ENCODE measurements around the gene PIGU. TPM values are rescaled to one million over a fixed set of nuclear protein-coding genes. Genes with fewer than 3 reads are reported as not detected.
"Not testable (repeated sequence)": the region's sequence is repeated elsewhere in the genome, so short reads cannot be mapped to it uniquely, and the experiment has no call there.

Gene PIGU
- total RNA-seq, 1 donor from 2014 or later = 13.9 TPM

GRCh38 chr20:34706912-34707784 is 30.3 kb upstream of the PIGU start:
- DNase-seq (ENCODE audit: low spot score in 2 of 2) (no peak), FAIRE-seq (no peak)

- FAIRE-seq (no peak), DNase-seq (ENCODE audit: low spot score in 2 of 2) (no peak)
Measured at GRCh38 chr20:34706302-34706875, 29.5 kb upstream of the PIGU start.

GRCh38 chr20:34705397-34706301 is 28.8 kb upstream of the PIGU start:
- DNase-seq (ENCODE audit: low spot score in 2 of 2) (no peak), FAIRE-seq (no peak)

GRCh38 chr20:34705008-34705396 is 28.1 kb upstream of the PIGU start:
- no peak for DNase-seq (ENCODE audit: low spot score in 2 of 2)
- FAIRE-seq = no peak

- DNase-seq (ENCODE audit: low spot score in 2 of 2) = peak; percentile 92 to 93
- no peak for FAIRE-seq
Measured at GRCh38 chr20:34704177-34705007, 27.5 kb upstream of the PIGU start, which contains the start of gene TP53INP2. TP53INP2 (plus strand) TSS chr20:34704344; CDS start chr20:34708740, 4,396 bp downstream.

- no peak for FAIRE-seq
- DNase-seq (ENCODE audit: low spot score in 2 of 2) = no peak
Measured at GRCh38 chr20:34703424-34704176, 26.7 kb upstream of the PIGU start.

GRCh38 chr20:34703061-34703423 is 26.1 kb upstream of the PIGU start:
- DNase-seq (ENCODE audit: low spot score in 2 of 2) (no peak), FAIRE-seq (no peak)

GRCh38 chr20:34701405-34702085 is 24.7 kb upstream of the PIGU start:
- FAIRE-seq = no peak
- DNase-seq (ENCODE audit: low spot score in 2 of 2) = no peak

GRCh38 chr20:34693414-34693813 is 16.5 kb upstream of the PIGU start:
- FAIRE-seq = no peak
- no peak for DNase-seq (ENCODE audit: low spot score in 2 of 2)

GRCh38 chr20:34691838-34692237 is 14.9 kb upstream of the PIGU start:
- DNase-seq (ENCODE audit: low spot score in 2 of 2) (no peak), FAIRE-seq (no peak)

GRCh38 chr20:34689486-34689885 is 12.6 kb upstream of the PIGU start:
- DNase-seq (ENCODE audit: low spot score in 2 of 2) (no peak), FAIRE-seq (no peak)

- DNase-seq (ENCODE audit: low spot score in 2 of 2) = no peak
- no peak for FAIRE-seq
Measured at GRCh38 chr20:34683667-34684066, 6.8 kb upstream of the PIGU start.

- no peak for FAIRE-seq
Measured at GRCh38 chr20:34680586-34681175, 3.8 kb upstream of the PIGU start.

GRCh38 chr20:34675993-34676641 is 775 bp downstream of the PIGU start:
- FAIRE-seq (no peak), DNase-seq (ENCODE audit: low spot score in 2 of 2) (no peak)

More at GRCh38 chr20:34680586-34681175, 3.8 kb upstream of the PIGU start:
- DNase-seq (ENCODE audit: low spot score in 2 of 2) = no peak

GRCh38 chr20:34675561-34675960 is 1.3 kb downstream of the PIGU start:
- DNase-seq (ENCODE audit: low spot score in 2 of 2) = no peak
- no peak for FAIRE-seq

- FAIRE-seq = no peak
Measured at GRCh38 chr20:34673412-34673811, 3.5 kb downstream of the PIGU start.

GRCh38 chr20:34669094-34669493 is 7.8 kb downstream of the PIGU start:
- no peak for FAIRE-seq
- no peak for DNase-seq (ENCODE audit: low spot score in 2 of 2)

More at GRCh38 chr20:34673412-34673811, 3.5 kb downstream of the PIGU start:
- no peak for DNase-seq (ENCODE audit: low spot score in 2 of 2)

GRCh38 chr20:34664751-34665150 is 12.1 kb downstream of the PIGU start:
- DNase-seq (ENCODE audit: low spot score in 2 of 2); FAIRE-seq: not testable (repeated sequence)
